ENCODE data around the gene ASPG. TPM values are rescaled to one million over a fixed set of nuclear protein-coding genes. Genes with fewer than 3 reads are reported as not detected.

Gene ASPG
- total RNA-seq, 2 experiments from 2014 or later, result not detected

DNA sequence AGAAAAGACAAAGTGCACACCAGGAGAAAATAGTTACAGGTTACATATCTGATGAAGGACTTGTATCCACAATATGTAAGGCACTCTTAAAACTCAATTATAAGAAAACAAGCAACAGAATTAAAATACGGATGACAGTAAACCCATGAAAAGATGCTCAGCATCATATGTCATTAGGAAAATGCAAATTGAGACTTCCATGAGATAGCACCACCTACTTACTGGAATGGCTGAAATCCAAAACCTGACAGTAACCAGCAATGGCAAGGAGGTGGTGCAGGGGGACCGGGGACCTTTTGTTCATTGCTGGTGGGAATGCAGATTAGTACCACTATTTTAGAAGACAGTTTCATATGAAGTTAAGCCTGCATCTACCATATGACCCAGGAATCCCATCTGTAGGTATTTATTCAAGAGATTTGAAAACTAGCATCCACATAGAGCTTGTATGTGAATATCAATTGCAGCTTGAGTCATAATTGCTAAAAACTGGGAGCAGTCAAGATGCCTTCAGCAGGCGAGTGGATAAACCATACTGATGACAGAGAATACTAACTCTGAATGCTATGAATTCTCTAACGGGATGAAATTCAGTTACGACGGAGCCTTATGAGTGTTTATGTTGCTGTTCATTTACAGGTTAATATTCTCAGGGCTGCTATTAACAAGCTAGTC is 43.9 kb upstream of the ASPG start:
- Mint-ChIP-seq H3K4me1 (ENCODE audit: low read depth) (no peaks in the 10 kb centered on the region), H3K36me3 (ENCODE audit: low read depth) (no peaks in the 10 kb centered on the region), H3K4me3 (no peak overlapping the region), H3K27me3 (peaks cover 27% of the 10 kb centered on the region), H3K9me3 (no peaks in the 10 kb centered on the region), H3K27ac (no peak overlapping the region)
- no peak for DNase-seq
- no peak for TF ChIP-seq CTCF (IDR thresholded peaks at IDR 0.05)
- H3K27me3 ChIP-seq (ENCODE audit: control insufficient read depth in 1 of 2, insufficient read depth in 2 of 2, low read length in 2 of 2), result no peaks in the 10 kb centered on the region
- H3K4me1 ChIP-seq (ENCODE audit: insufficient read depth, low read length), result no peaks in the 10 kb centered on the region
- POLR2A ChIA-PET, result no interaction called here
- H3K4me3 ChIP-seq (ENCODE audit: low read length), result no peak overlapping the region
- CTCF ChIA-PET, result no interaction called here
- no peaks in the 10 kb centered on the region for H3K9me3 ChIP-seq (ENCODE audit: control insufficient read depth in 1 of 2, insufficient read depth in 1 of 2, low read length in 2 of 2)
- intact Hi-C loops (cut with DNase I, micrococcal nuclease), result no loop called here
- no peak overlapping the region for H3K27ac ChIP-seq (ENCODE audit: low read depth in 1 of 2, low read length in 2 of 2)
- no peaks in the 10 kb centered on the region for H3K36me3 ChIP-seq (ENCODE audit: insufficient read depth, low read length)
- ATAC-seq (ENCODE audit: poor library complexity), result no peak

- H3K4me1 Mint-ChIP-seq (ENCODE audit: low read depth), result no peaks in the 10 kb centered on the region
- no peaks in the 10 kb centered on the region for H3K9me3 Mint-ChIP-seq
- no peak for DNase-seq
- ChIA-PET CTCF (no interaction called here), POLR2A (no interaction called here)
- no peak overlapping the region for H3K4me3 Mint-ChIP-seq
- no peak for TF ChIP-seq CTCF (IDR thresholded peaks at IDR 0.05)
- no peak overlapping the region for H3K4me3 ChIP-seq (ENCODE audit: low read length)
- H3K27me3 Mint-ChIP-seq, result peaks cover 35% of the 10 kb centered on the region
- H3K36me3 ChIP-seq (ENCODE audit: insufficient read depth, low read length), result no peaks in the 10 kb centered on the region
- ATAC-seq (ENCODE audit: poor library complexity), result no peak
- H3K9me3 ChIP-seq (ENCODE audit: control insufficient read depth in 1 of 2, insufficient read depth in 1 of 2, low read length in 2 of 2), result no peaks in the 10 kb centered on the region
- H3K36me3 Mint-ChIP-seq (ENCODE audit: low read depth), result no peaks in the 10 kb centered on the region
- H3K27me3 ChIP-seq (ENCODE audit: control insufficient read depth in 1 of 2, insufficient read depth in 2 of 2, low read length in 2 of 2), result no peaks in the 10 kb centered on the region
- H3K27ac ChIP-seq (ENCODE audit: low read depth in 1 of 2, low read length in 2 of 2), result no peak overlapping the region
- H3K27ac Mint-ChIP-seq, result no peak overlapping the region
- H3K4me1 ChIP-seq (ENCODE audit: insufficient read depth, low read length), result no peaks in the 10 kb centered on the region
- intact Hi-C loops (cut with DNase I, micrococcal nuclease), result no loop called here
These were observed 41.5 kb upstream of the ASPG start for GRCh38 chr14:104044016-104044415.

- DNase-seq (no peak), ATAC-seq (ENCODE audit: poor library complexity) (no peak)
- H3K4me1 ChIP-seq (ENCODE audit: insufficient read depth, low read length), result no peaks in the 10 kb centered on the region
- no peaks in the 10 kb centered on the region for H3K36me3 Mint-ChIP-seq (ENCODE audit: low read depth)
- no peaks in the 10 kb centered on the region for H3K36me3 ChIP-seq (ENCODE audit: insufficient read depth, low read length)
- no peaks in the 10 kb centered on the region for H3K4me1 Mint-ChIP-seq (ENCODE audit: low read depth)
- CTCF ChIA-PET, result no interaction called here
- POLR2A ChIA-PET, result no interaction called here
- H3K4me3 Mint-ChIP-seq, result no peak overlapping the region
- TF ChIP-seq CTCF (IDR thresholded peaks at IDR 0.05), result no peak
- intact Hi-C loops (cut with DNase I, micrococcal nuclease), result no loop called here
- H3K27ac ChIP-seq (ENCODE audit: low read depth in 1 of 2, low read length in 2 of 2), result no peak overlapping the region
- no peaks in the 10 kb centered on the region for H3K9me3 Mint-ChIP-seq
- H3K27me3 Mint-ChIP-seq, result peaks cover 16% of the 10 kb centered on the region
- no peak overlapping the region for H3K4me3 ChIP-seq (ENCODE audit: low read length)
- peaks cover 0 to 2% of the 10 kb centered on the region in 2 experiments for H3K27me3 ChIP-seq (ENCODE audit: control insufficient read depth in 1 of 2, insufficient read depth in 2 of 2, low read length in 2 of 2)
- H3K27ac Mint-ChIP-seq, result no peak overlapping the region
- no peaks in the 10 kb centered on the region for H3K9me3 ChIP-seq (ENCODE audit: control insufficient read depth in 1 of 2, insufficient read depth in 1 of 2, low read length in 2 of 2)
These were observed 37.7 kb upstream of the ASPG start for GRCh38 chr14:104047761-104048160.

Measured in CD4-positive, alpha-beta T cell (primary cell).